GM19328 (cell line): ENCODE measurements around the gene ANKRD39.
"Not testable (repeated sequence)": the region's sequence is repeated elsewhere in the genome, so short reads cannot be mapped to it uniquely, and the experiment has no call there.

Experiments used
- ATAC-seq: cut with Tn5 transposase; IDR thresholded peaks from one replicate; pipeline ENCODE4 v1.9.1; 2021; ENCODE audit warnings: mild to moderate bottlenecking, moderate library complexity; ENCODE audit not compliant: unreplicated experiment

ANKRD39 gene

GRCh38 chr2:96810783-96811192 is 47.0 kb downstream of the ANKRD39 start:
- no peak for ATAC-seq

GRCh38 chr2:96809951-96810782 is 47.6 kb downstream of the ANKRD39 start:
- no peak for ATAC-seq

- ATAC-seq = no peak
Observed at GRCh38 chr2:96809216-96809882, 48.5 kb downstream of the ANKRD39 start.

- no peak for ATAC-seq
Observed at GRCh38 chr2:96808176-96808837, 49.5 kb downstream of the ANKRD39 start.

- ATAC-seq = no peak
Observed at GRCh38 chr2:96807127-96807471, 50.7 kb downstream of the ANKRD39 start.

GRCh38 chr2:96806468-96807126 is 51.2 kb downstream of the ANKRD39 start:
- peak; percentile 37 for ATAC-seq

- not testable (repeated sequence) for ATAC-seq
Observed at GRCh38 chr2:96805946-96806345, 51.9 kb downstream of the ANKRD39 start.

GRCh38 chr2:96804986-96805385 is 52.8 kb downstream of the ANKRD39 start:
- ATAC-seq = no peak

- ATAC-seq = no peak
Observed at GRCh38 chr2:96802721-96803120, 55.1 kb downstream of the ANKRD39 start.

GRCh38 chr2:96801786-96802595 is 55.8 kb downstream of the ANKRD39 start:
- no peak for ATAC-seq

GRCh38 chr2:96801005-96801785 is 56.6 kb downstream of the ANKRD39 start:
- peak; percentile 77 for ATAC-seq

GRCh38 chr2:96800061-96801004 is 57.5 kb downstream of the ANKRD39 start:
- ATAC-seq = no peak

- ATAC-seq = no peak
Observed at GRCh38 chr2:96799623-96799935, 58.2 kb downstream of the ANKRD39 start.

GRCh38 chr2:96798733-96799622 is 58.8 kb downstream of the ANKRD39 start:
- ATAC-seq = no peak
